NCI-H526 treated with DMSO at 0.1 percent for 48 hours (cell line): ENCODE measurements around the gene CCDC175.

Source experiments
- DNase-seq: peaks from one replicate; lab custom pipeline; 2025; lab: John Stamatoyannopoulos, UW

The CCDC175 gene

DNA sequence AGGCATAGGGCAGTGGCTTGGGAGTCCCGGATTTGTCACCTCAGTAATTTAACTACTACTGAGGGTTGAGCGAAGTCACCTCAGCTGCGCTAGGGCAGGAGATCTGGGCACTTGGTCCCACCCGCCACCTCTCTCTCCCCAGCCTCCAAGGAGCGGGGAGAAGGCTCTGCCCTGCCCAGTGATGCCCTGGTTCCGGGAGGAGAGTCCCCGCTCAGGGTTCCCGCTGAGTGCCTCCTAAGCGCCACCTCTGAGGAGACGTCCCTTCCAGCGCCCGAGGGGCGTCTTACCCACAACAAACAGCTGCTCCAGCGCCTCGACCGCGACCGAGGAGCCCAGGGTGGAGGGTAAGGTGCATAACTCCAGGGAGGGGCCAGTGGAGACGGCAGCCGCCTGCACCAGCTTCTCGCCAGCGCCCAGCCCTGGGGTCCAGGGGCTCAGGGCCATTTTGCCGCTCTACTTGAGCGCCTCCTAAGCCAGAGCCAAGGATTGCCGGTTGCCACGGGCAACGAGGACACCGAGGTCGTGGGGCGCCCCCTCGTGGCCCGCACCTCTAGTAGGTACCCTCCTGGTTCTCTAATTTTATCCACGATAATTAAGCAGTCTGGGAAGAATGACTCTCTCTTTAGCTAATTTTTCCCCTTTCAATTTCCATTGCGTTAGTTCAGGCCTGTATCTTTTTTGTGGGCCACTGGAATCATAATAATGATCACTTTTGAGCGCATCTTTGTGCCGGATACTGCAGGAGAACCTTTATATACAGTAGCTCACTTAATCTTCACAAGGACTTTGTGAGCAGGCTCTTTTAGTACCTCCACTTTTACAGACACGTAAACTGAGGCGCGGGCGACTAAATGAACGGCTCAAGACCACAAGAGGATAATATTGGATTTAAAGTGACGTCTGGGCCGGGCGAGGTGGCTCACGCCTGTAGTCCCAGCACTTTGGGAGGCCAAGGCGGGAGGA, at the start of gene CCDC175:
Gene CCDC175, minus strand, starts transcription at position 481 of the 963 bp plus-strand sequence. Its CDS starts 37 bp downstream, at position 444.
- peak; percentile 64 for DNase-seq

DNA sequence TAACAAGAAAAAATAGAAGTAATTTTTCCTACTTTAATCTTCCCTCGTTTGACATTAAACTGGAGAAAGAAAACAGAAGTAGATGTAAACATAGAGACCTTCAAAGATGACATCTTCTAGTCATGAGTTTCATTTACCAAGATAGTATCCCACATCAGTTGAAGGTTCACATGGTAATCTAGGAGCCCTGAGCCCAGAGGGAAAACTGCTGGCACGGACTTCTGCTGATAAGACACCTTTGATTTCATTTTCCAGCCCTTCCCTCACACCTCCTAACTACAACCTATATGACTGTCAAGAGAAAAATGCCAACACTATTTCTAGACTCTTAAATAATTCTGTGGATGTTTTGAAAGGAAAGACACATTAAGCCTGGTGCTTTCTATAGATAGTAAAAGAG, 46.0 kb upstream of the CCDC175 start:
- DNase-seq = no peak

DNA sequence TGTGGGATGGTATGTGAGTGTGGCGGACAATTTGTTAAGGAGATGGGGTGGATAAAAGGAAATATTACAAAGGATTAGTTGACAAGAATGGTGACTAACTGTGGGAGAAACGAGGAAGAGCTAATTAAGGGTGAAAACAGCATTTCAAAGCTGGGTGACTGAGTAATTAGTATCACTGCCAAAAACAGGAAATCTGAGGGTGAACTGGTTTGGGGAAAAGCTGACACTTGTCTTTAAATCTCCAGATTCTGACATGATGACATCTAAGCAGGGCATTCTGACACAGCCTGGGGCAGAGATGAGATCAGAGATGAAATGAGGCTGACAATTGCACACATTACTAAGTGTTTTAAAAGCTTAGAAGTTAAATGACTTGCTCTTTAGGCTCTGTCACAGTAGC, 42.4 kb upstream of the CCDC175 start:
- no peak for DNase-seq

DNA sequence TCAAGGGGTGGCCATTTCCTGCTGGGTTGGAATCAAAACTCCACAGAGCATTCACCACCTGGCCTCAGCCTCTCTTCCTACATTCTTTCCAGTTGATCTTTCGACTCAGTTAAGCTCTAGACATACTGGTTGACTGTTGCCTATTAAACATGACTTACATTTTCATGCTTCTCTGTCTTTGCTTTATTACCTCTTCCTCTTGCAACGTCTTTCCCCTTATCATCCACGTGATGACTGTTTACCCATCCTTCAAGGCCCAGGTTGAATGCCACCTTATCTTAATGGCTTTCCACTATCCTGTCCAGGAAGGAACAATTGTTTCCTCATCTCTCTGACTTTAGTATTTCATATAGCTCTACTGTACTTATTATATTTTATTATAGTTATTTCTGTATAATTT, 24.4 kb upstream of the CCDC175 start:
- DNase-seq = no peak

DNA sequence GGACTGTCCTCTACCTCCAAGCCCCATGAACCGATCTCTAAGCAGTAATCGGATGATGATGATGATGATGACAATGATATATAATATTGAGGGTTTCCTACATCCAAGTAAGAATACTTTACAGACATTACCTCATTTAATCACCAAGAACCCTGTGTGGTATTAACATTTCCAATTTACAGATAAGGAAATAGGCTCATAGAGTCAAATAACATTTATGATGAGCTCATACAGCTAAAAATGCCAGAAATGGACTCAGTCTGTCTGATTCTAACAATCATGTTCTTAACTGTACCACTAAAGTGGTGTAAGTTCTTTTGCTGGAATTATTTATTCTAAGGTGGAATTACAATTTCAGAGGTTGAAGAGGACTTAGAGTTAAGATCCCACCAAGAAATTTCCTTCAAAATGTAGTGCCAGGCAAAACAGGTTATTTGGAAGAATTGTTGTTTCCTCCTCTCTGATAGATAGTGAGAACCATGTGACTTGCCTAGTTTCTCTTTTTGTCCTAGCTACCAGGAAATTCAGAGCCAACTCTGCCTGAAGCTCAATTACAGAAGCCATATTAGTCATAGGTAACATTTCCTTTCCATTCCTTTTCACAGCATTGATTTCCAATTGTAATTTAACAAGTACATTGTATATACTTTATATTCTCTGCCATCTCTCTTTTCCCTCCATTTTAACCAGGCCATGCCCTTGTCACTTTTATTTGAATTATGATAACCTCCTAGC, 23.8 kb upstream of the CCDC175 start:
- DNase-seq = no peak

DNA sequence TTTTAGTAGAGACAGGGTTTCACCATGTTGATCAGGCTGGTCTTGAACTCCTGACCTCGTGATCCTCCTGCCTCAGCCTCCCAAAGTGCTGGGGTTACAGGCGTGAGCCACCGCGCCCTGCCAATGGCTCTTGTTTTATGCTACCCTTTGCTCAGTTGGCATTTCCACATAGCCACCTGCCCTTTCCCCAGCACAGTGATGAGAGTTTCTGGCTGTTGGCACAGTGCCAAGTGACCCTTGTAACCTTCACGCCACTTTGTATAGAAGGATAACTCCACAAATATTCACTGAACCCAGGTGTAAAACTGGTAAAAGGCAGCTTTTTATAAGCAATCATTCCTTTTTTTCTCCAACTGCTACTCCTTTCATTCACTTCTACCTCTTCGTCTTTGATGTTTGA, 18.5 kb upstream of the CCDC175 start:
- DNase-seq = no peak

DNA sequence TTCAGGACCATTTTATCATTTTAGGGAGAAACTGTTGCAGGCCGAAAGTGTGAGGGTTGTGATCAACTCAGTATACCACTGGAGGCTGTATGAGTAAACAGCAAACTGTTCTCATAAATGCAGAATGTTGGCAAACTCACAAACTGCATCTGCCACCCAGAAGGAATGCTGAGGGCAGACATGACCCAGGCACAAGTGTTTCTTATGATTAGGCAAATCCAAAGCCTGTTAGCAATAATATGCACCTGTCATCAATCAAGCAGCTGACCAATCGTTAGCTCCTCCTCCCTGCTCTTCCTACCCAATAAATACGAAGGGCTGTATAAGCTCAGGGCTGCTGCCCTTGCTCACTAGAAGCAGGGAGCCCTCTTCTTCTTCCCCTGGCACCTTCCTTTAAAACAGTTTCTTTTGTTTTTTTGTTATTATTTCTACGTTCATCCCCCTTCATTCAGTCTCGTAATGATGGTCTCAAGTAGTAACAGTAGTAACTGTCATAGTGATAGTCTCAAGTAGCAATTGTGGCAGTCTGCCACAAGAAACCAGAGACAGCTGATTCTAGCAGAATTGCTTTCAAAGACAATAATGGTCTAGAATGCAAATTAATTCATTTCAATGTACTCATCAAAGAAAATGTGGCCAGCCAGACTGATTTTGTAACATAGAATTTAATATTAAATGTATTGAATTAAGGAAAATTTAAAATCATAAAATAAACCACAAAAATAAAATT, 15.2 kb upstream of the CCDC175 start:
- DNase-seq = no peak

DNA sequence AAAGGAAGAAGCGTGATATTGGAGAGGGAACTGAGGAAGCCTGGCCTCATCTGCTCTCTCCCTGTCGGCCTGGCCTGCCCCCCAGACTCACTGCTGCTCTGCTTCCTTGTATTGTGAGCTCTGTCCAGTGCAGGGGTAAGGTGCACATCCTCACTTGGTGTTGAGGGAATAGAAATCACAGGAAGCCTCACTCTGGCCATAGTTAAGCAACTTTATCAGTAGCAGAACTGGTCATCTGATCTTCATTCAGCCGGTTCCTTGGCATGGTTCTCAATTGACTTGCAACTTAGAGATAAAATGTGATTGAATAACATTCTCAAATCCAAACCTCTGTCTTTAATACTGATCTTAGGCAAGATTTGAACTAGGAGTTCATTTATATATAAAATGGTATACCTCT, 11.5 kb upstream of the CCDC175 start:
- no peak for DNase-seq

DNA sequence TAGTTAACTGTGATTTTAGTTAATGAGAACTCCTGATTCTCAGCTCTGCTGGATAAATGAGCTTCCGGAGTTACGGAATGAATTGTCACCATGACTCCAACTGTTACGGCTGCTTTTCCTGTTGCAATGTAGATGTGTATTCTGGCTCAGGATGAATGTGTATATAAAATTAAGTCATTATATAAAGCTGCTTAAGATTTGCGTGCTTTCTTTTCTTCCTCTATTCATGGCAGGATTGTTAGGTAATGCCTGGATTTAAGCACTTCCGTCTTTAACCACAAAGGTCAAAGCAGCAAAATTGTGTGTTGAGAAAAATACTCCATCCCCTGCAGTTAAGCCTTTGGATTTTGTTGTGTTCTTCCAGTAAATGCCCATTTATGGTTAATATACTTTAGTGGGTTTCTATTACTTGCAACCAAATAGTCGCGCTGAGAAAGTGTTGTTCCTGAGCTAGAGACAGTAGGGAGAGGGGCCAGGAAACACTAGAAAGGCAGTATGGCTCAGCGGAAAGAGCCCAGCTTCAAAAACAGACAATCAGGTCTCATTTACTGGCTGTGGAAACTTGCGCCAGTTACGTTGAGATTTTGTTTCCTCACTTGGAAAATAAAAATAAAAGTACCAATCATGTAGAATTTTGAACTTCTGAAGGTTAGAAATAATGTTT, 9.4 kb upstream of the CCDC175 start:
- DNase-seq = no peak

DNA sequence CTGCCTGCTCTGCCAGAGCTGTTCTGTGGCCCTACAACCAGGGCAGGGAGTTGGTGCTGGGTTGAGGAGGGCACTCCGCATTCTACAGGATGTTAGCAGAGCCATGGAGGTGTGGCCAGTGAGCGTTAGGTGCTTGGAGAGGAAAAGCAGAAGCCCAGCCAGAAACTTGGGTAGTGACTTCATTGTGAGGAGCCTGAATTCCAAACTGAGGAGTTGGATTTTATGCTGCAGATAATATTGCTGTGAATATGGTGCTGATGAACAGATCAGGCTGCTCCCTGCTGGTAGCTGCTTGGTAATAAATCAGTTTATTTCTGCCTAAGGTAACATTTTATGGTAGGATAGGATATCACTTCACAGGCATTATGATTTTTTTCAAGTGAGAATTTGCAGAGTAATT, 7.1 kb upstream of the CCDC175 start:
- peak; percentile 9 for DNase-seq

DNA sequence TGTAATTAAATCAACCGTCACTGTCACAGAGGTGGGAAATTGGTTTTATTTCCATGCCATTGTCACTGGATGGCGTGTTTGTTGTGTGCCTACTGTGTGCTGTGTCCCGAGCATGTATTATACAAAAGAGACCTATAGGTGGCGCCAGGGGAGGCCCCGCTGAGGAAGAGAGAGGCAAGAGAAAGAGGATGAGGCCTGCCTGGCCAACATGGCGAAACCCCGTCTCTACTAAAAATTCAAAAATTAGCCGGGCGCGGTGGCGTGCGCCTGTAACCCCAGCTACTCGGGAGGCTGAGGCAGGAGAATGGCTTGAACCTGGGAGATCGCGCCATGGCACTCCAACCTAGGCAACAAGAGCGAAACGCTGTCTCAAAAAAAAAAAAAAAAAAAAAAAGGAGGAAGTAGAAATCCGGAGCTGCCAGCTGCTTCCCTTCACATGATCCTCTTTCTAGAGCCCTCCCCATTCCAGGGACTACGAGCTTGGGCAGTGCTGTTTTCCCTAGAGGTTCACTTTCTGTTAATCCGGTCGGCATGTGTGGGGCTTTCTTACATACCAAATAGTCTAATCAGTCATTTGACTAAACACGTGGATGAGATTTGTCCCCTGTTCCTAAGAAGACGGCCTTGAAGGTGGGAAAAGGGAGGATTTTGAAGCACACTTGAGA, 6.4 kb upstream of the CCDC175 start:
- DNase-seq = no peak

DNA sequence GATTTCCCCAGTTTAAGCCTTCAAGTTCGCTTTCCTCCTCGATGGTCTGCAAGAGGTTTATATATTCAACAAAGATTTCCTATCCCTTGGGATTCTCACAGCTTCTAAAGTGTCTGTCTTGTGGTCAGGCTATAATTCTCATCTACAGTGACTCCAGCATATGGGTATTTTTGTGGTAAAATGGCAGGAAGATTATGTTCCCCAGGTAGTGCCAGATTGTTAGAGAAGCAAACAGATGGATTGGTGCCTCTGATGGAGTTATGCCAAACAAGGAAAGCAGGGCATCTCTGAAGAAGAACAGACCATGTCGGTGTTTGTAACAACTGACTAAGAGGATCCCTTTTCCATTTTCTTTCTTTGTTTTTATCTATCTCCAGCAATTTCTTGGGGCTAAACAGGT, 5.5 kb upstream of the CCDC175 start:
- DNase-seq = no peak

DNA sequence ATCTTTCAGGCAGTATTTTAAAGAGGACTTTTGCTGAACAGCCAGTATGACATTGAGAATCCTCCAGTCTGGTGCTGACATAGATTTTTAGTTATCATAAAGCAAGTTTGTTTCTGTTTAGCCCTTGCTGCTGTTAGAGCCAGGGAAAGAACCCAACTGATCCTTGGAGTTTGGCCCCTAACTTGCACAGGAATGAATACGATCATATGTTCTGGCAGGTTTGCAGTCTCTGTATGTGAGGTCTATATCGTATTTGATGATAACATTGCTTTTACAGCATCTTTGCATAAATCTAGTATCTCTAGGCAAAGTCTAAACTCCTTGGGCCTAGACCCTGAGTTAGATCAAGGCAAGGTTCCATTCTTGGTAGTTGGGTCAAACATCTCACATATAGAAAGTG, 4.3 kb upstream of the CCDC175 start:
- no peak for DNase-seq

DNA sequence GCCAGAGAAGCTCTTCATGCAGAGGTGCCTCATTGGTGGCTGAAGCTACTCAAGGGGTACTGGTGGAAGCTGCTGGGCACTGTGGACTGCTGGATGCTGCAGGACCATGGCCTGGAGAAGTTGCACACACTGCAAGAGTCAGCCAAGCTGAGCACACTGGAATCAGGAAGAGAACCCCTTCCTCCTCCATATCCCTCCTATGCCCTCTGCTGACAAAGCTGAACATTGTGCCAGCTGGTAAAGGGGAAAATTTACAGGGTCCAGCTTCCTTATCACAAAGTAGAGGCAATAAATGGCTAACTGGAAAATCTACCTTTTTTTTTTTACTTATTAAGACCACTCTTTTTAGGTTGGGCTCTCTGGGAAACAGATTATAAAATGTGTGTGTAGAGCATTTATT, 6.5 kb downstream of the CCDC175 start:
- DNase-seq = no peak

DNA sequence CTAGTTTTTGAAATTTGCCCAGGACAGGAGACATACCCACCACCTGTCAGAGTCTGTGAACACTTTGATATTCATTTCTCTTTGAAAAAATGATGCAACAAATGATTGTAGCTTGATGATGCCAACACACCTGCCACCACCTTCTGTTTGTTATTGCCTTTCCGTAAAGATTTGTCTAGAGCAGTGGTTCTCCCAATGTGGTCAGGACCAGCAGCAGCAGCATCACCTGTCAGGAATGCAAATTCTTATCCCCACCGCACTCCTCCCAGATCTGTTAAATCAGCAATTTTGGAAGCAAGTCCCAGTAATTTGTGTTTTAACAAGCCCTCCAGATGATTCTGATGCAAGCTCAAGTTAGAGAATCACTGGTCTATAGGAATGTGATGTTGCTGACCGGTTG, 9.9 kb downstream of the CCDC175 start:
- peak; percentile 49 for DNase-seq

DNA sequence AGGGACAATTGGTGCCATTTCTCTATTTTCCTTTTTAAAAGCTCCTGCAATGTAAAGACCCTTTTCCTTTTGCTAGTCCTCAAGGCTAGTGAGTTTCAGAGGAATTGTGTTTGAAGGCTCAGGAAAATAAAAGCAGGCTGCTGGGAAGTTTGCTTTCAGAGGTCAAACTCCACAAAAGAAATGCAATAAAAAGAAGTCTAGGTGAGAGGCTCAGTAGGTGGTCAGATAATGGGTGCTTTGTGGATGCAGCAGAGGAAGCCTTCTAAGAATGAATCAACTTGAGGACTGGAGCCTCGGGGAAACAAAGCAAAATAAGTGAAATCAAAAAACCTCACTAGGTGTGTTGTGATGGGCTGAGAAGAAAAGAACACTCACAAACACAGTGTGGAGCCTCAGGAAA, 10.3 kb downstream of the CCDC175 start:
- DNase-seq = no peak

DNA sequence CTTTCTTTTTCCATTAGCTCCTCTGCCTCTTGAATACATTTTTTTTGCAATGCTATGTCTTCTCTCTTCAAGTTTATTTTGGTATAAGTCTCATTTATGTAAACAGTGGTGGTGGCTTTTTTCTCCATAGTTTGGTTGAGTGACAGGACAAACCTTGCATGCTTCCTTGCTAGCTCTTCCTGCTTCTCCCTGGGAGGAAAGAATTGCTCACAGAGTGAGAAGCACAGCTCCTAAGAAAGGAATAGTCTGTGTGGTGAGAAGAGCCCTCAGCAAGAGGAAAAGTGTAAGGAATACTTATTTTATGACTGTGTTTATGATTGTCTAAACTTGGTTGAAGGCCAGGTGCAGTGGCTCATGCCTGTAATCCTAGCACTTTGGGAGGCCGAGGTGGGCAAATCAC, 11.5 kb downstream of the CCDC175 start:
- DNase-seq = no peak

DNA sequence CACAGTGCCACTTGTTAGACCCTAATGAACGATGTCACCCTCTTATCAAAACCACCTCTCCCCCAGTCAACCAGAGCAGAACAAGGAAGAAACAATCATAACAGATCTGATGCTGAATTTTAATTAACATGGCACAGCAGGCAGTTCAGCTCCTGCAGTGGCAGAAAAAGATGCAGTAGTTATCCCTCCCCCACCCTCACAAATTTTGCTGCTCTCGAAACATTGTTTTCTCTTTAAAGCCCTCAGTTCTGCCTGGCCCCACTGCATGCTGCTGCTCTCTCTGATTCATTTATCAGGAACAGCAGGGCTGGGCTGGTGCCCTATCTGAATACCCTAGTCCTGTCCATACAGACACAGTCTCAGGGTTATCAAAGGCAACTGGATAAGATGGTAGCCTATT, 12.2 kb downstream of the CCDC175 start:
- DNase-seq = no peak

DNA sequence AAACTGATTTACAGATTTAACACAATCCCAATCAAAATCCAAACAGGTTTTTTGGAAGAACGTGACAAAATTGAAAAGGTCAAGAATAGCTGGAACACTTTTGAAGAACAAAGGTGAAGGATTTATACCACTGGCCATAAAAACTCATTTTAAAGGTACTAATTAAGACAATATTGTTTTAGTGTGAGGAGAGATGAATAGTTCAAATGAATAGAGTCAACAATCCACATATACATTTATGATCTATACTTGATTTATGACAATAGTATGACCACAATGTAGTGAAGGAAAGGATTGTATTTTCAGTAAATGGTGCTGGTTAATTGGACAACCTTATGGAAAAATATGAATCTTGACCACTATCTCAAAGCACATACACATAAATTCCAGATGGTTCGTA, 29.3 kb downstream of the CCDC175 start:
- no peak for DNase-seq

DNA sequence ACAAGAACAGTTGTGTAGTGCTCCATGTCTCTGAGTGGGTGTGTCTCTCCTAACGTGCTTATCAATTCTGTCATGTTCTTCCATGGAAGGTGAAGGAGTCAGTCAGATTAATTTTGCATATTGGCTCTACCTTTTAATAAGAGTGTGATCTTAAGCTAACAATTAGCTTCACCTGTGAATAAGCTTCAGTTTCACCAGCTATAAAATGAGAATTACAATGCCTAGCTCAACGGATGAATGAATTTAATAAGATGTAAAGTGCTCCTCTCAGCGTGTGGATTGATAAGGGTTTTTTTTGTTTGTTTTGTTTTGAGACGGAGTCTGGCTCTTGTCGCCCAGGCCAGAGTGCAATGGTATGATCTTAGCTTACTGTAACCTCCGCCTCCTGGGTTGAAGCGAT, 32.7 kb downstream of the CCDC175 start:
- peak; percentile 88 for DNase-seq

DNA sequence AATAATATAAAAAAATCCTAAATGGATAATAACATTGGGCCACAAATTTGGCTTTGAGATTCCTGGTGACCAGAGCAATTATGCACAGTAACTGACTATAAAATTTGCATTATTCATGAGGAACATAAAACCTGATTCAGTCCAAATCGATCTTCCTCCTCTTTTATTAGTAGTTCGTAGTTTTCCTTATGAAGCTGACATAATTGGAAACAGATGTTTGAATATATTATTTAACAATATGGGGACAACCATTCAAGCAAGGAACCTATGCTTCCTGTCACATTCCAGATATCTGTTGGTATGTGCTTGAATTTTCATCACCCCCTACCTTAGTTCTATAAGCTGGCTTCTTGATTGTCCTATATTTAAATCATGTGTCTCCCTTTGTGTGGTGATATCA, 34.9 kb downstream of the CCDC175 start:
- DNase-seq = no peak

DNA sequence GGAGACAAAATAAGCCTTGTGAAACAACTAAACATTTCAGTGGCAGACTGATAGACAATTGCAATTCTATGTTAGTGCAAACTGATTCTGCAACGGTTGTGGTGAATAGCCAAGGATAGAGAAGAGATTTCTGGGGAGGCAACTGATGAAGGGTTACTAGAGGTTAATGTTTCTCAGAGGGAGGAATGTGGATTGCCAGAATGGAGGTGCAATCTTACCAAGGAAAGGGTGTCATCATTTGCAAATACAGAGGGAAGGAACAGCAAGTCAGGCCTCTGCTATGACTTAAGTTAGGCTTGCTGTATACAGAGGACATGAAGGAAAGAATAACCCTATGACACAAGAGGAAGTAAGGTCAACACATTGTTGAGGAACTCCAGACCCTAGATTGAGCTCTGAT, 35.8 kb downstream of the CCDC175 start:
- DNase-seq = no peak
